ENCODE data around the gene KIRREL3.

KIRREL3 gene

DNA sequence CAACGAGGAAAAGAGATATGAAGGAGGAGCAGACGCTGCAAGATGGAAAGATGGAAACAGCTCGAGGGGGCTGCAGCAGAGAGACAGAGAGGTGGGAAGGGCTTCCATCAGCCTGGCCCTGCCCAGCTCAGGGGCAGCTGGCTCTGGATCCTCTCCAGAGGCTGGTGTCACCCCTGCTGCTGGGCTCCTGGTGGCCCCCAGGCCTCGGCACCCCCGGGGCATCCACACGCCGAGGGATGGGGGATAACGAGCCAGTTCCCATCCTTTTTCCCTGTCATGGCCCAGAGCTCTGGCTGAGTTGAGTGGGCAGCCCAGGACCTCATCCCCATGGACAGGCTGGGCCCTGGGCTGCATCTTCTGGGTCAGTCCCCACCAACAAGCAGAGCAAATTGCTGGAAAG lies 542.8 kb downstream of the KIRREL3 start:
- no peak overlapping the region for H2BK12ac ChIP-seq (ENCODE audit: low read length)

DNA sequence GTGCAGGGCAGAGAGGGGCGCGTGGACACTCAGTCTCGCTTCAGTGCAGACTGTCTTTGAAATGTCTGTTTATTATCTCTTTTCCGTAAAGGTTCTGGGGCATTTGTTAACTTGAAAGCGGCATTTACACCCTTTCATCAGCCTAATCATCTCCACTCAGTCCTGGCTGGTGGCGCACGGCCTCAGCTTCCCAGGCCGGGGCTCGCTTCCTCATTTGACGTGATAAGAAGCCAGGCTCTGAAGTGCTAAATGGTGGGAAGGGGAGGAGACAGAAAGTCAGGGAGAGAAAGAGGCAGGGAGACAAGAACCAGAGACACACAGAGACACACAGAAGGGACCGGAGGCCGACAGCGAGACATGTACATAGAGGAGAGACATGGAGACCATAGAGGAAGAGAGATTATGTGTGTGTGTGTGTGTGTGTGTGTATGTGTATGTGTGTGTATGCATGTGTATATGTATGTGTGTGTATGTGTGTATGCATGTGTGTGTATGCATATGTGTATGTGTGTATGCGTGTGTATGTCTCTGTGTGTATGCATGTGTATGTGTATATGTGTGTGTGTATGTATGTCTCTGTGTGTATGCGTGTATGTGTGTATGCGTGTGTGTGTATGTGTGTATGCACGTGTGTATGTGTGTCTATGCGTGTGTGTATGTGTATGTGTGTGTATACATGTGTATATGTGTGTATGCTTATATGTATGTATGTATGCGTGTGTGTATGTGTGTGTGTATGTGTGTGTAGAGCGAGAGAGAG lies 543.6 kb downstream of the KIRREL3 start:
- H3K4me2 ChIP-seq (ENCODE audit: insufficient read depth, low read length, poor library complexity, severe bottlenecking) = no peak overlapping the region
- H3K27me3 ChIP-seq (ENCODE audit: control insufficient read depth in 3 of 3, insufficient read depth in 3 of 3, low read depth in 1 of 3, low read length in 3 of 3) = peaks cover 0 to 22% (median 0%) of the 10 kb centered on the region in 3 experiments
- no peak overlapping the region for H3K18ac ChIP-seq (ENCODE audit: low read length)
- no peak overlapping the region for H3K4ac ChIP-seq (ENCODE audit: low read length)
- no peak overlapping the region for H2AFZ ChIP-seq (ENCODE audit: low read length)
- H3K4me1 ChIP-seq (ENCODE audit: control insufficient read depth in 2 of 2, insufficient read depth in 1 of 2, low read depth in 1 of 2, low read length in 2 of 2) = peaks cover 0 to 12% of the 10 kb centered on the region in 2 donors
- H4K8ac ChIP-seq (ENCODE audit: low read depth, low read length) = no peak overlapping the region
- H3K36me3 ChIP-seq (replicated peaks in 1 of 2; ENCODE audit: control insufficient read depth in 2 of 2, insufficient read depth in 2 of 2, low read length in 2 of 2) = no peaks in the 10 kb centered on the region
- H3K23ac ChIP-seq (ENCODE audit: low read depth, low read length, poor library complexity) = peak overlapping the region; percentile 21
- H3K14ac ChIP-seq (ENCODE audit: low read length) = no peak overlapping the region
- H3K9me3 ChIP-seq (replicated peaks in 1 of 2; ENCODE audit: control insufficient read depth in 2 of 2, insufficient read depth in 1 of 2, low read depth in 1 of 2, low read length in 2 of 2) = no peaks in the 10 kb centered on the region
- H2BK15ac ChIP-seq (ENCODE audit: low read length) = peak overlapping the region; percentile 82
- no peak overlapping the region for H3K4me3 ChIP-seq (ENCODE audit: low read length in 2 of 2)
- no peak overlapping the region for H2BK120ac ChIP-seq (ENCODE audit: low read depth, low read length)
- H4K91ac ChIP-seq (ENCODE audit: low read depth, low read length, poor library complexity) = peak overlapping the region; percentile 73
- no peak overlapping the region for H3K27ac ChIP-seq (replicated peaks; ENCODE audit: low read length)
- no peak for DNase-seq (ENCODE audit: low spot score)
- peak overlapping the region; percentile 60 for H3K9ac ChIP-seq (ENCODE audit: low read depth, low read length, poor library complexity)
- H2BK5ac ChIP-seq (ENCODE audit: low read length) = no peak overlapping the region
- WGBS, 2 donors (ENCODE audit: extremely low coverage in 2 of 2, insufficient read length in 2 of 2, insufficient replicate concordance in 1 of 2) = 100% methylated on average over 2 of the region's 20 CpGs; no CpG with 5 or more reads in 1 of the 2 donors
- H3K79me1 ChIP-seq (ENCODE audit: low read depth, low read length) = peaks cover 3% of the 10 kb centered on the region
- H2AK5ac ChIP-seq (ENCODE audit: low read depth, low read length) = peak overlapping the region; percentile 37
- no peak overlapping the region for H2BK12ac ChIP-seq (ENCODE audit: low read length)

More for the DNA sequence above, 542.8 kb downstream of the KIRREL3 start:
- Histone ChIP-seq H3K4ac (ENCODE audit: low read length) (no peak overlapping the region), H3K9me3 (replicated peaks in 1 of 2; ENCODE audit: control insufficient read depth in 2 of 2, insufficient read depth in 1 of 2, low read depth in 1 of 2, low read length in 2 of 2) (no peaks in the 10 kb centered on the region), H4K91ac (ENCODE audit: low read depth, low read length, poor library complexity) (no peak overlapping the region), H3K79me1 (ENCODE audit: low read depth, low read length) (peaks cover 3% of the 10 kb centered on the region), H3K27me3 (ENCODE audit: control insufficient read depth in 3 of 3, insufficient read depth in 3 of 3, low read depth in 1 of 3, low read length in 3 of 3) (peaks cover 0 to 22% (median 0%) of the 10 kb centered on the region in 3 experiments), H2AK5ac (ENCODE audit: low read depth, low read length) (peak overlapping the region; percentile 29), H2BK120ac (ENCODE audit: low read depth, low read length) (no peak overlapping the region), H3K9ac (ENCODE audit: low read depth, low read length, poor library complexity) (no peak overlapping the region), H3K4me2 (ENCODE audit: insufficient read depth, low read length, poor library complexity, severe bottlenecking) (no peak overlapping the region), H3K4me3 (ENCODE audit: low read length in 2 of 2) (no peak overlapping the region), H2AFZ (ENCODE audit: low read length) (no peak overlapping the region), H3K4me1 (ENCODE audit: control insufficient read depth in 2 of 2, insufficient read depth in 1 of 2, low read depth in 1 of 2, low read length in 2 of 2) (peaks cover 0 to 6% of the 10 kb centered on the region in 2 donors), H3K23ac (ENCODE audit: low read depth, low read length, poor library complexity) (no peak overlapping the region), H3K18ac (ENCODE audit: low read length) (peak overlapping the region; percentile 16), H3K27ac (replicated peaks; ENCODE audit: low read length) (no peak overlapping the region), H3K36me3 (replicated peaks in 1 of 2; ENCODE audit: control insufficient read depth in 2 of 2, insufficient read depth in 2 of 2, low read length in 2 of 2) (no peaks in the 10 kb centered on the region), H2BK15ac (ENCODE audit: low read length) (no peak overlapping the region), H4K8ac (ENCODE audit: low read depth, low read length) (no peak overlapping the region), H2BK5ac (ENCODE audit: low read length) (no peak overlapping the region), H3K14ac (ENCODE audit: low read length) (no peak overlapping the region)
- WGBS, 2 donors (ENCODE audit: extremely low coverage in 2 of 2, insufficient read length in 2 of 2, insufficient replicate concordance in 1 of 2) = no CpG with 5 or more reads among the region's 8 CpGs
- DNase-seq (ENCODE audit: low spot score) = no peak

DNA sequence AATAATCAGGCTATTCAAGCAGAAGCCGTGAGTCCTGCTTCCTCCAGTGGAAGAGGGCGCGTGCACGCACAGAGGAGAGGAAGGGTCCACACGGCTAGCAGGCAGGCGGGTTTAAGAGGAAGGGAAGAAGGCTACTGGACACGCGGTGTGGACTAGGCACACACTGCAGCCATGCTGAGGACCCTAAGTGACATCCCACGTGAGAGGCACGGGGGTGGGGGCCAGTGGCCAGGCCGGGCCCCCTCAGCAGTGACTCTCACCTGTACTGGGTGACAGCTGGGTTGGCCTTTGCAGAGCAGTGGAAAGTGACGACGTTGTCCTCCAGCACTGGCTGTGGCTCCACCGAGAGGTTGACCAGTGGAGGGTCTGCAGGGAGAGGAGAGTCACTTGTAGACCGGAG lies 544.5 kb downstream of the KIRREL3 start:
- Histone ChIP-seq H2BK120ac (ENCODE audit: low read depth, low read length) (no peak overlapping the region), H3K9ac (ENCODE audit: low read depth, low read length, poor library complexity) (no peak overlapping the region), H2AFZ (ENCODE audit: low read length) (no peak overlapping the region), H3K4ac (ENCODE audit: low read length) (no peak overlapping the region), H2BK12ac (ENCODE audit: low read length) (no peak overlapping the region), H3K9me3 (replicated peaks in 1 of 2; ENCODE audit: control insufficient read depth in 2 of 2, insufficient read depth in 1 of 2, low read depth in 1 of 2, low read length in 2 of 2) (peaks cover 0 to 3% of the 10 kb centered on the region in 2 donors), H3K27me3 (ENCODE audit: control insufficient read depth in 3 of 3, insufficient read depth in 3 of 3, low read depth in 1 of 3, low read length in 3 of 3) (peaks cover 0 to 20% (median 1%) of the 10 kb centered on the region in 3 experiments), H2AK5ac (ENCODE audit: low read depth, low read length) (peak overlapping the region; percentile 37), H3K14ac (ENCODE audit: low read length) (no peak overlapping the region), H3K18ac (ENCODE audit: low read length) (peak overlapping the region; percentile 38), H3K79me1 (ENCODE audit: low read depth, low read length) (peaks cover 3% of the 10 kb centered on the region), H4K8ac (ENCODE audit: low read depth, low read length) (no peak overlapping the region), H2BK5ac (ENCODE audit: low read length) (no peak overlapping the region), H3K23ac (ENCODE audit: low read depth, low read length, poor library complexity) (no peak overlapping the region), H3K27ac (replicated peaks; ENCODE audit: low read length) (no peak overlapping the region), H3K4me1 (ENCODE audit: control insufficient read depth in 2 of 2, insufficient read depth in 1 of 2, low read depth in 1 of 2, low read length in 2 of 2) (peaks cover 0 to 17% of the 10 kb centered on the region in 2 donors), H3K36me3 (replicated peaks in 1 of 2; ENCODE audit: control insufficient read depth in 2 of 2, insufficient read depth in 2 of 2, low read length in 2 of 2) (peaks cover 0 to 1% of the 10 kb centered on the region in 2 donors), H3K4me2 (ENCODE audit: insufficient read depth, low read length, poor library complexity, severe bottlenecking) (no peak overlapping the region), H4K91ac (ENCODE audit: low read depth, low read length, poor library complexity) (no peak overlapping the region), H2BK15ac (ENCODE audit: low read length) (peak overlapping the region; percentile 82), H3K4me3 (ENCODE audit: low read length in 2 of 2) (no peak overlapping the region)
- DNase-seq (ENCODE audit: low spot score) = no peak
- WGBS, 2 donors (ENCODE audit: extremely low coverage in 2 of 2, insufficient read length in 2 of 2, insufficient replicate concordance in 1 of 2) = no CpG with 5 or more reads among the region's 15 CpGs

DNA sequence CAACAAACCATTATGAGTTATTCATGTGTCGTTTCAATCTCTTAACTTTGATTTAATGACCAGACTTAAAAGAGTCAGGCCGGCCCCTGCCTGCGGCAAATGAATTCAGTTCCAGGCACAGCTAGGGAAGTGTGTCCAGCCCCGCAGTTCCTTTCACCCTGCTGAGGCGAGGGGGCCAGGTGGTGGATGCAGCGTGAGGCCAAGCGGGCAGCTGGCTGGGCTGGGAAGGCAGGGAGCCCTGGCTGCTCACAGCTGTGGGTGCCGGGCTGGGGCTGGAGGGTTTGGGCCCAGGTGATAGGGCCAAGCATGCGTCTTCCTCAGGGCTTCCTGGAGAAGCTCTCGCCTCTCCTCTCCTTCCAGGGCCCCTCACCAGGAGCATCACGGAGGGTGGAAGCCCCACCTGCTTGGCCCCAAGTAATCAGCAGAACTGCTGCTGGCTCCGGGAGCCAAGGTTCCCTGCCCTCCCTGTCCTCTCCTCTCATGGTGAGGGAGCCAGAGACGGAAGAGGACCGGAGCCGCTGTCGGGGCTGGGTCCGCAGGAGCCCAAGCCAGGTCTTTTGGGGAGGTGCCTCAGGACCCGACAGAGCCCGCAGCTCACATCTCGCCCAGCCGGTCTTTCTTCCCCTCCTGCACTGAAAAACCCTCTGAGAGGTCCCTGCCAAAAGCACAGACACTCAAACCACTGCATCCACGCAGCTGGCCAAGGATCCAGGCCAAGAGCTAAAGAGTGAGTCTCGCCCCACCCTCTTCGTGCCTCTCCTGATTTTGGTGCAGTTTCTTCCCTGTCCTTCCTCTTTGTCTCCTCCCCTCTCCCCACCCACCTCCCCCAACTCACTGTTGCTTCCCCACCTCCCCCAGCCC lies 548.1 kb downstream of the KIRREL3 start:
- peak overlapping the region; percentile 57 for H2AK5ac ChIP-seq (ENCODE audit: low read depth, low read length)
- H3K4me3 ChIP-seq (ENCODE audit: low read length in 2 of 2) = no peak overlapping the region
- H3K4me1 ChIP-seq (ENCODE audit: control insufficient read depth in 2 of 2, insufficient read depth in 1 of 2, low read depth in 1 of 2, low read length in 2 of 2) = peaks cover 6 to 30% of the 10 kb centered on the region in 2 donors
- no peak overlapping the region for H2BK120ac ChIP-seq (ENCODE audit: low read depth, low read length)
- H2BK5ac ChIP-seq (ENCODE audit: low read length) = peak overlapping the region; percentile 55
- no peak overlapping the region for H4K8ac ChIP-seq (ENCODE audit: low read depth, low read length)
- H3K4me2 ChIP-seq (ENCODE audit: insufficient read depth, low read length, poor library complexity, severe bottlenecking) = no peak overlapping the region
- no peak overlapping the region for H3K14ac ChIP-seq (ENCODE audit: low read length)
- peaks cover 3% of the 10 kb centered on the region for H3K79me1 ChIP-seq (ENCODE audit: low read depth, low read length)
- no peak overlapping the region for H2AFZ ChIP-seq (ENCODE audit: low read length)
- peaks cover 0 to 8% of the 10 kb centered on the region in 2 donors for H3K36me3 ChIP-seq (replicated peaks in 1 of 2; ENCODE audit: control insufficient read depth in 2 of 2, insufficient read depth in 2 of 2, low read length in 2 of 2)
- DNase-seq (ENCODE audit: low spot score) = no peak
- peak overlapping the region; percentile 41 for H2BK12ac ChIP-seq (ENCODE audit: low read length)
- H3K18ac ChIP-seq (ENCODE audit: low read length) = peak overlapping the region; percentile 73
- H2BK15ac ChIP-seq (ENCODE audit: low read length) = no peak overlapping the region
- no peak overlapping the region for H3K9ac ChIP-seq (ENCODE audit: low read depth, low read length, poor library complexity)
- peaks cover 0 to 7% (median 5%) of the 10 kb centered on the region in 3 experiments for H3K27me3 ChIP-seq (ENCODE audit: control insufficient read depth in 3 of 3, insufficient read depth in 3 of 3, low read depth in 1 of 3, low read length in 3 of 3)
- H3K9me3 ChIP-seq (replicated peaks in 1 of 2; ENCODE audit: control insufficient read depth in 2 of 2, insufficient read depth in 1 of 2, low read depth in 1 of 2, low read length in 2 of 2) = peaks cover 0 to 14% of the 10 kb centered on the region in 2 donors
- no peak overlapping the region for H3K4ac ChIP-seq (ENCODE audit: low read length)
- H4K91ac ChIP-seq (ENCODE audit: low read depth, low read length, poor library complexity) = no peak overlapping the region
- H3K23ac ChIP-seq (ENCODE audit: low read depth, low read length, poor library complexity) = no peak overlapping the region
- H3K27ac ChIP-seq (replicated peaks; ENCODE audit: low read length) = no peak overlapping the region
- WGBS, 2 donors (ENCODE audit: extremely low coverage in 2 of 2, insufficient read length in 2 of 2, insufficient replicate concordance in 1 of 2) = no CpG with 5 or more reads among the region's 24 CpGs

Data from neuronal stem cell (in vitro differentiated cells).